K562 (cell line): ENCODE results near the gene TP73. TPM values are rescaled to one million over a fixed set of nuclear protein-coding genes. Genes with fewer than 3 reads are reported as not detected.

Experiments
- ATAC-seq: fragments of 200-7000 bp; cut with Tn5 transposase; 3 replicates; pipeline ENCODE4 v1.9.1; 2020; ENCODE audit warnings: moderate library complexity
- BruUV-seq: library from RNA; stranded (reverse); fragments of 400-500 nt; replicated peaks from 2 replicates; lab custom pipeline; 2021; lab: Mats Ljungman, UMichigan
- CTCF ChIA-PET: fragments of 300-600 bp; formaldehyde crosslinking; extraction: SDS; loops from one replicate; lab custom pipeline; 2021; ENCODE audit warnings: low intra/inter-chr PET ratio; lab: Yijun Ruan, JAX
- POLR2A ChIA-PET: fragments of 300-600, 350-650 bp; sonication (Branson Sonifier 250); formaldehyde crosslinking; extraction: SDS; loops from one replicate; lab custom pipeline; 2021; ENCODE audit warnings: antibody characterized with exemption, inconsistent platforms; lab: Yijun Ruan, JAX
- DNase-seq, 4 experiments: peaks; one replicate each; pipeline versions ENCODE4 v3.0.0 to v3.0.0-alpha.2; 2011 to 2018; ENCODE audit warnings: low spot score in 3 of 4, mixed read lengths in 3 of 4; ENCODE audit errors: extremely low read depth in 1 of 4
- FAIRE-seq: peaks from 2 replicates; lab custom pipeline; 2011; peaks lifted over from hg19 to GRCh38; lab: Jason Lieb, UNC
- H2AFZ ChIP-seq: 2 replicates; pipeline ENCODE4 v1.6.0; 2011; ENCODE audit warnings: low read depth, low read length, control low read depth, inconsistent platforms
- H3K27ac ChIP-seq: fragments of 200-600 bp; 3 replicates; pipeline ENCODE4 v1.8.0; 2011; ENCODE audit warnings: low read depth, mild to moderate bottlenecking, control low read depth, inconsistent platforms, low read length, moderate library complexity, mixed read lengths; ENCODE audit errors: extremely low read depth
- H3K27me3 ChIP-seq, 2 experiments: fragments of 300-600 bp in 1 of 2; 2 replicates in 1 of 2; 3 replicates in 1 of 2; pipeline versions ENCODE4 v1.6.0 to v1.8.0; 2011; ENCODE audit warnings: inconsistent platforms in 2 of 2, low read length in 2 of 2, mild to moderate bottlenecking in 1 of 2, mixed read lengths in 1 of 2, moderate library complexity in 1 of 2; ENCODE audit not compliant: control insufficient read depth in 2 of 2, insufficient read depth in 2 of 2
- H3K36me3 ChIP-seq: fragments of 300-600 bp; 3 replicates; pipeline ENCODE4 v1.8.0; 2011; ENCODE audit warnings: mild to moderate bottlenecking, low read length, inconsistent platforms; ENCODE audit not compliant: control insufficient read depth, insufficient read depth
- H3K4me1 ChIP-seq, 2 experiments: fragments of 200-600 bp in 1 of 2; replicated peaks in 1 of 2; 2 replicates in 1 of 2; 3 replicates in 1 of 2; pipeline versions ENCODE4 v1.5.1 to v1.8.0; 2011; ENCODE audit warnings: inconsistent platforms in 2 of 2, low read length in 2 of 2, mild to moderate bottlenecking in 1 of 2, mixed read lengths in 1 of 2, moderate library complexity in 1 of 2; ENCODE audit not compliant: control insufficient read depth in 2 of 2, insufficient read depth in 2 of 2
- H3K4me2 ChIP-seq: 2 replicates; pipeline ENCODE4 v1.6.1; 2011; ENCODE audit warnings: low read length, control low read depth, inconsistent platforms, mixed read lengths; ENCODE audit not compliant: insufficient read depth
- H3K4me3 ChIP-seq: fragments of 200-600 bp; sonication (generic), shearing (Covaris generic); 2 replicates; pipeline ENCODE4 v1.5.1; 2016; ENCODE audit warnings: control low read depth, inconsistent platforms
- H3K79me2 ChIP-seq: fragments of 200-600 bp; 3 replicates; pipeline ENCODE4 v1.8.0; 2011; ENCODE audit warnings: low read length, inconsistent platforms; ENCODE audit not compliant: control insufficient read depth, insufficient read depth
- H3K9ac ChIP-seq, 2 experiments: 2 replicates each; pipeline versions ENCODE4 v1.6.0 to v1.6.1; 2011; ENCODE audit warnings: low read depth in 2 of 2, low read length in 2 of 2, control low read depth in 1 of 2, inconsistent platforms in 1 of 2, mild to moderate bottlenecking in 1 of 2, mixed read lengths in 1 of 2; ENCODE audit not compliant: insufficient read depth in 1 of 2
- H3K9me1 ChIP-seq: one replicate; pipeline ENCODE4 v1.6.0; 2011; ENCODE audit warnings: inconsistent platforms, mild to moderate bottlenecking, low read length, moderate library complexity; ENCODE audit not compliant: control insufficient read depth, insufficient read depth
- H3K9me3 ChIP-seq: replicated peaks from 2 replicates; pipeline ENCODE4 v1.5.1; 2011; ENCODE audit warnings: low read depth, low read length, inconsistent platforms; ENCODE audit not compliant: control insufficient read depth, insufficient read depth
- H4K20me1 ChIP-seq: replicated peaks from 2 replicates; pipeline ENCODE4 v1.6.1; 2011; ENCODE audit warnings: low read length, inconsistent platforms, mixed read lengths; ENCODE audit not compliant: control insufficient read depth, insufficient read depth
- CTCF ChIP-seq, 3 experiments: IDR thresholded peaks in 2 of 3; conservative IDR thresholded peaks in 1 of 3; 2 replicates each; pipeline ENCODE4 v1.5.1; 2011 to 2012; ENCODE audit warnings: low read length in 3 of 3, mild to moderate bottlenecking in 3 of 3, control low read depth in 2 of 3, improper control_type of control experiment in 1 of 3, inconsistent platforms in 1 of 3, low read depth in 1 of 3, mixed read lengths in 1 of 3, moderate library complexity in 1 of 3; ENCODE audit not compliant: insufficient read depth in 2 of 3
- FOSL1 ChIP-seq: fragments of 200-800 bp; sonication (Bioruptor generic); conservative IDR thresholded peaks from 2 replicates; pipeline ENCODE4 v1.6.1; 2016; ENCODE audit warnings: missing genetic modification characterization, missing compliant biosample characterization
- POLR2AphosphoS5 ChIP-seq: IDR thresholded peaks from 2 replicates; pipeline ENCODE4 v1.6.1; 2011; ENCODE audit warnings: mild to moderate bottlenecking, low read depth, low read length, moderate library complexity; ENCODE audit not compliant: control insufficient read depth, insufficient read depth
- TAF7 ChIP-seq: fragments of 450-650 bp; IDR thresholded peaks from 2 replicates; pipeline ENCODE4 v1.6.1; 2016; ENCODE audit warnings: missing genetic modification characterization, missing compliant biosample characterization
- ZBTB7A ChIP-seq: IDR thresholded peaks from 2 replicates; pipeline ENCODE4 v1.6.1; 2011; ENCODE audit warnings: low read depth, mild to moderate bottlenecking, low read length, moderate library complexity, borderline replicate concordance; ENCODE audit not compliant: control insufficient read depth
- WGBS: fragments of 100-300 bp; shearing (Covaris generic); methylation state at CpG from one replicate; pipeline ENCODE4 v1.1.6; 2016; ENCODE audit warnings: low coverage, mixed read lengths; ENCODE audit not compliant: insufficient coverage; ENCODE audit errors: missing lambda C conversion rate; 5-methylcytosine and 5-hydroxymethylcytosine counted together
- in situ Hi-C: fragments of 300-500 bp; cut with MboI; formaldehyde crosslinking; loops from 4 replicates; pipeline ENCODE4 v1.15.0; 2018; ENCODE audit warnings: inconsistent platforms, mixed read lengths
- intact Hi-C: fragments of 100-400 bp; cut with micrococcal nuclease; formaldehyde crosslinking; loops from 2 replicates; pipeline ENCODE4 v1.14.2; 2022
- polyA plus RNA-seq, 8 experiments: library from polyadenylated mRNA; depleted of rRNA in 4 of 8; stranded (reverse) in 5 of 8; unstranded in 3 of 8; fragments of >200 nt; fragmentation: Nextera tagmentation in 2 of 8; fragmentation: Illumina TruSeq in 1 of 8; extraction: Ambion mirVana in 2 of 8; extraction: Trizol in 1 of 8; gene quantifications; 2 replicates each; pipeline versions ENCODE4 v1.2.1 to v1.2.3, GENCODE V29; 2011 to 2014; ENCODE audit warnings: inconsistent platforms in 1 of 8, missing spikeins in 1 of 8
- total RNA-seq, 7 experiments: library from RNA; depleted of rRNA in 6 of 7; stranded (reverse); fragments of >200 nt in 6 of 7; fragmentation: Illumina TruSeq in 2 of 7; extraction: Trizol in 2 of 7; gene quantifications; 2 replicates each; pipeline versions ENCODE4 v1.2.1 to v1.2.3, GENCODE V29; 2011 to 2021; ENCODE audit warnings: low replicate concordance in 1 of 7

Gene TP73
- total and polyA plus RNA-seq, 9 of the 15 experiments (the other 6 are each of a cell fraction or from before 2014, with no cell fraction given), result 0.07 to 1.6 (median 0.40) TPM; not detected in 2

GRCh38 chr1:3702990-3703728, 50.8 kb downstream of the TP73 start:
- no peaks in the 10 kb centered on the region for H3K9me1 ChIP-seq
- DNase-seq, result no peak
- no peak overlapping the region for H2AFZ ChIP-seq
- WGBS, result 4% methylated on average over 21 of the region's 21 CpGs
- no peak overlapping the region for H3K27ac ChIP-seq
- ChIA-PET CTCF (no interaction called here), POLR2A (interaction anchor here (0.6 to 1.9 kb wide), 6 partner anchors 8 to 53 kb away, joined by 3 to 6 read pairs (median 3); no protein-coding TSS in a partner anchor)
- no peaks in the 10 kb centered on the region for H3K9me3 ChIP-seq
- H3K9ac ChIP-seq, result peak overlapping the region in 1 of 2 experiments; percentile 52; a peak in 2 of 4 replicates
- peak; percentile 56 for ATAC-seq
- in situ Hi-C loops (no loop called here), intact Hi-C loops (no loop called here)
- no TSS peak for BruUV-seq
- no peak overlapping the region for H3K4me3 ChIP-seq
- H3K27me3 ChIP-seq, result peaks cover 76 to 96% of the 10 kb centered on the region in 2 experiments
- H4K20me1 ChIP-seq, result peaks cover 68% of the 10 kb centered on the region
- FAIRE-seq, result no peak
- H3K79me2 ChIP-seq, result no peaks in the 10 kb centered on the region
- no peak overlapping the region for H3K4me2 ChIP-seq
- no peak for TF ChIP-seq TAF7 (tag)
- 0 out of 2 replicates have a peak, but pooled peaks have one; percentile 27 for TF ChIP-seq FOSL1 (tag)
- 0 out of 6 replicates have a peak, but pooled peaks of 2 of the 3 experiments have one; percentile 10 to 16 for TF ChIP-seq CTCF (IDR thresholded peaks at IDR 0.05 in 2 of 3, conservative IDR thresholded peaks at IDR 0.05 in 1 of 3; ENCODE audit: insufficient read depth in 2 of 3, low read depth in 1 of 3, low read length in 3 of 3)
- TF ChIP-seq POLR2AphosphoS5, result no peak
- 0 out of 2 replicates have a peak, but pooled peaks have one; percentile 17 for TF ChIP-seq ZBTB7A
- H3K4me1 ChIP-seq, result peaks cover 0 to 60% of the 10 kb centered on the region in 2 experiments; a peak in 2 of 5 replicates
- H3K36me3 ChIP-seq, result no peaks in the 10 kb centered on the region
